Panc1 (cell line): ENCODE results near the gene MNT. TPM values are rescaled to one million over a fixed set of nuclear protein-coding genes. Genes with fewer than 3 reads are reported as not detected.

Source experiments
- ATAC-seq: fragments of 200-7000 bp; cut with Tn5 transposase; 2 replicates; pipeline ENCODE4 v1.9.1; 2020; ENCODE audit warnings: mild to moderate bottlenecking, moderate library complexity
- BruUV-seq: library from RNA; stranded (reverse); fragments of 400-500 nt; replicated peaks from 2 replicates; lab custom pipeline; 2021; lab: Mats Ljungman, UMichigan
- CTCF ChIA-PET: fragments of 300-600 bp; sonication (Branson Sonifier 250); formaldehyde crosslinking; loops from one replicate; lab custom pipeline; 2022; ENCODE audit warnings: antibody characterized with exemption; lab: Charles Lee
- POLR2A ChIA-PET: fragments of 300-600 bp; sonication (Branson Sonifier 250); formaldehyde crosslinking; loops from one replicate; lab custom pipeline; 2022; ENCODE audit warnings: antibody characterized with exemption; lab: Charles Lee
- DNase-seq: peaks from one replicate; pipeline ENCODE4 v3.0.0-alpha.2; 2010; ENCODE audit warnings: low read depth, low spot score
- H3K27ac ChIP-seq: 2 replicates; pipeline ENCODE4 v1.5.1; 2011; ENCODE audit warnings: mild to moderate bottlenecking, low read length, inconsistent platforms
- H3K27me3 ChIP-seq: fragments of 200-500 bp; sonication (Bioruptor generic); 2 replicates; pipeline ENCODE4 v1.6.0; 2014; ENCODE audit warnings: low read length, inconsistent platforms; ENCODE audit not compliant: control insufficient read depth, insufficient read depth
- H3K36me3 ChIP-seq: fragments of 200-500 bp; sonication (Bioruptor generic); 2 replicates; pipeline ENCODE4 v1.5.1; 2014; ENCODE audit warnings: inconsistent platforms, mild to moderate bottlenecking, low read length, moderate library complexity; ENCODE audit not compliant: control insufficient read depth, insufficient read depth
- H3K4me1 ChIP-seq: 2 replicates; pipeline ENCODE4 v1.5.1; 2011; ENCODE audit warnings: inconsistent platforms, mild to moderate bottlenecking, low read length, moderate library complexity; ENCODE audit not compliant: control insufficient read depth, insufficient read depth
- H3K4me3 ChIP-seq, 2 experiments: 2 replicates each; pipeline ENCODE4 v1.5.1; 2011 to 2012; ENCODE audit warnings: low read depth in 2 of 2, low read length in 2 of 2, mild to moderate bottlenecking in 2 of 2, inconsistent platforms in 1 of 2, moderate library complexity in 1 of 2
- H3K9me3 ChIP-seq: fragments of 200-500 bp; sonication (Bioruptor generic); 2 replicates; pipeline ENCODE4 v1.5.1; 2014; ENCODE audit warnings: low read depth, mild to moderate bottlenecking, inconsistent platforms, low read length, moderate library complexity; ENCODE audit not compliant: control insufficient read depth, insufficient read depth
- CTCF ChIP-seq: fragments of 450-650 bp; IDR thresholded peaks from 2 replicates; pipeline ENCODE4 v1.5.1; 2017; ENCODE audit warnings: mild to moderate bottlenecking
- POLR2AphosphoS5 ChIP-seq: IDR thresholded peaks from 2 replicates; pipeline ENCODE4 v1.6.1; 2012; ENCODE audit warnings: mild to moderate bottlenecking, low read depth, low read length, moderate library complexity
- REST ChIP-seq, 2 experiments: IDR thresholded peaks; 2 replicates each; pipeline ENCODE4 v1.6.1; 2011 to 2012; ENCODE audit warnings: low read depth in 2 of 2, control low read depth in 1 of 2, low read length in 1 of 2, mild to moderate bottlenecking in 1 of 2, moderate library complexity in 1 of 2; ENCODE audit not compliant: insufficient read depth in 1 of 2
- SIN3A ChIP-seq: IDR thresholded peaks from 2 replicates; pipeline ENCODE4 v1.6.1; 2012; ENCODE audit warnings: low read depth, mild to moderate bottlenecking, low read length, moderate library complexity, borderline replicate concordance; ENCODE audit not compliant: insufficient read depth
- TCF7L2 ChIP-seq: IDR thresholded peaks from 2 replicates; pipeline ENCODE4 v1.6.1; 2011; ENCODE audit warnings: mild to moderate bottlenecking, low read depth, low read length, inconsistent platforms
- in situ Hi-C: cut with HindIII; loops from 2 replicates; pipeline ENCODE4 v1.10.0; 2016; ENCODE audit warnings: low sequenced_read_pairs, low pct_unique_long_range_greater_than_20kb
- intact Hi-C: fragments of 100-400 bp; cut with micrococcal nuclease; formaldehyde crosslinking; loops from one replicate; pipeline ENCODE4 v1.10.0; 2022; ENCODE audit not compliant: unreplicated experiment
- total RNA-seq: library from RNA; stranded (reverse); gene quantifications from one replicate; pipeline ENCODE4 v1.2.1, GENCODE V29; 2021; ENCODE audit not compliant: unreplicated experiment

MNT gene
- total RNA-seq, 1 experiment from 2014 or later: 31.8 TPM

GRCh38 chr17:2376107-2376506 is 24.8 kb downstream of the MNT start:
- CTCF ChIA-PET: interaction anchor here (0.5 to 0.6 kb wide), 2 partner anchors 23 to 260 kb away, joined by 3 to 5 read pairs; no protein-coding TSS in a partner anchor
- DNase-seq (no peak), ATAC-seq (no peak)
- Histone ChIP-seq H3K9me3 (no peaks in the 10 kb centered on the region), H3K4me1 (no peaks in the 10 kb centered on the region; the same call in 1 of the 2 replicates), H3K27ac (no peak overlapping the region), H3K36me3 (no peaks in the 10 kb centered on the region), H3K4me3 (no peak overlapping the region), H3K27me3 (no peaks in the 10 kb centered on the region)
- TF ChIP-seq REST (IDR thresholded peaks at IDR 0.05; ENCODE audit: insufficient read depth in 1 of 2, low read depth in 2 of 2, low read length in 1 of 2) (no peak), SIN3A (no peak), POLR2AphosphoS5 (no peak), CTCF (no peak), TCF7L2 (no peak)
- intact Hi-C loops (no loop called here), in situ Hi-C loops (no loop called here)
- no TSS peak for BruUV-seq
- POLR2A ChIA-PET: no interaction called here

- no peak for ATAC-seq
- intact Hi-C loops: no loop called here
- Histone ChIP-seq H3K27ac (no peak overlapping the region), H3K27me3 (no peaks in the 10 kb centered on the region), H3K36me3 (no peaks in the 10 kb centered on the region), H3K9me3 (no peaks in the 10 kb centered on the region), H3K4me1 (no peaks in the 10 kb centered on the region), H3K4me3 (no peak overlapping the region)
- ChIA-PET CTCF (no interaction called here), POLR2A (no interaction called here)
- BruUV-seq: no TSS peak
- in situ Hi-C loops: no loop called here
- no peak for TF ChIP-seq POLR2AphosphoS5
- no peak for TF ChIP-seq SIN3A
- no peak for TF ChIP-seq CTCF
- TF ChIP-seq REST (IDR thresholded peaks at IDR 0.05; ENCODE audit: insufficient read depth in 1 of 2, low read depth in 2 of 2, low read length in 1 of 2): no peak
- no peak for TF ChIP-seq TCF7L2
- no peak for DNase-seq
These were observed 25.5 kb downstream of the MNT start for GRCh38 chr17:2375406-2375805.
